NCI-H2227 (cell line): Measurements from ENCODE around the gene FCHSD2.
"Not testable (repeated sequence)": the region's sequence is repeated elsewhere in the genome, so short reads cannot be mapped to it uniquely, and the experiment has no call there.

Experiments used
- DNase-seq: peaks from one replicate; lab custom pipeline; 2025; ENCODE audit not compliant: unreplicated experiment; lab: John Stamatoyannopoulos, UW

Gene FCHSD2

DNA sequence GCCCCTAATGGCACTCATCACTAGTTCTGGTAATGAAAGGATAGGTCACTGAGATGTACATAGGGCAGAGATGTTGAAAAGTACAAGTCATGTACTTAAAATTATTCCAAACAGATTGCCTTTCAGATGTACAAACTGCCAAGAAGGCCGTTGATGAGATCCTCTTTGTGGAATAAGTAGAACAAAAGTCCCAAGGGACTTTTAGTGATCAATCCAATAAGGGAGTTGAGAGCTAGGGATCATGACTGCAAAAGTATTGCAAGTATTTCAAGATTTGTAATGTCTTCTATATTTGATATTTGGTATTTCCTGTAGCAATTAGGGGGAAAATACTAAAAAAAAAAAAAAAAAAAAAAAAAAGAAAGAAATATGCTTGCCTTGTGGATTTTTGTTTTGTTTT is 245.7 kb downstream of the FCHSD2 start:
- DNase-seq = no peak

DNA sequence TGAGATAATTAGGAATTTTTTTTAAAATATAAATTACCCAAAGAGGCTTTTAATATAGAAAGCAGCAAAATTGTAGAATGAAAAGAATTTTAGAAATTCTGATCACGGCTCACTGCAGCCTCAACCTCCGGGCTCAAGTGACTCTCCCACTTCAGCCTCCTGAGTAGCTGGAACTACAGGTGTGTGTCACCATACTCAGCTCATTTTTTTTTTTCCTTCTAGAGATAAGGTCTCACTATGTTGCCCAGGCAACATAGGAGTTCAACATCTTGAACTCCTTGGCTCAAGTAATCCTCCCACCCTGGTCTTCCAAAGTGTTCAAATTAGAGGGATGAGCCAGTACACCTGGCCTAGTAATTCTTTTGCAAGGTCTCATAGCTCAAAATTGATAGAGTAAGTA is 251.2 kb downstream of the FCHSD2 start:
- DNase-seq = no peak

DNA sequence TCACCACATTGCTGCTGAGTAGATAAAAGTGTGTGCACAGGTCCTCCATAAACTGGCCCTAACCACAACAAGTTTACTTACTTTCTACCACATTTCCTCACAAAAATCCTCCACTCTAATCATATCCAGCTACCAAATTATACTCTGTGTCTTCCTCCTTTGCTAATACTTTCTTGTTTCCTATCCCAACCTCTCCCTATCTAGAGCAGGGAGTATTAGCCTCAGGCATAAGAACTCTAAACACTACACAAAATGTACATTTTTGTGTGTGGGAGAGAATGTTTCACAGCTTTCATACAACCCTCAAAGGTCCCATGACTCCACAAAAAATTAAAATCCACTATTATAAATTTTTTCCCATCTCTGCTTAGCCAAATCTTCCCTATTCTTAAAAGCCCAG is 255.5 kb downstream of the FCHSD2 start:
- no peak for DNase-seq

DNA sequence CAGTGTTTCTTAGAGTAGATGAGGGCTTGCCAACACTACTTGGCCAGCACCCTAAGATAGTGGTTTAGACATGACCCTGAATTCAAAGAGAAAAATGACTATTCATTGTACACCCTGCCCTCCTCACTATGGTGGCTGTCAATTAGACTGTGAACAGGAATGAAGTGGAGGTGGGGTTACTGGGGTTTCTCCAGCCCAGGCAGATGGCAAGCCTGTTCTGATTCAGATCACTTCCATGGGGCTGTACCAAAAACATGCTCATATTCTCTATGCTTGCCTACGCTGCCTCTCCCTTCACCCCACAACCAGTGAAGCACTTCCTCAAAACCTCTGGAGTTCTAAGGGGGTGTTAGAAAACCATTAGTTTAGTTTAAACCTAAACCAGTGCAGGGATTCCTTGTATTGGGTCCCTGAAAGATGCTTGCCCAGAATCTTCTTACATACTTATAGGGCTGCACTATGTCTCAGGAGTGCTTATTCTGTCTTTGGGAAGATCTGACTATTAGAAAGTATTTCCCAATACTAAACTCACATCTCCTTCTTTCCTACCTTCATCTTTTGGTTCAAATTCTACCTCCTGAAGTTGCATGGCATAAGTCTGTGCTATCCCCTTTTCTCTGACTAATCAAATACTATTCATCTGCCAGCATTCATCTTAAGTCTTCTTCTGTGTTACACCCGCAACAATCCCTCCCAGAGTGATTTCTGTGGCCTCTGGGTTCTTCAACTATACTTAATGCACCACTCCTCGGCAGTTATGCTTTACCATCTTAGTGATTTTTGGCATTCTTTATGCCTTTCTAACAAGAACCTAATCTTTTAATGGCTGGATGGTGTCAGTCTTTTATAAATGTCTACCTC is 256.1 kb downstream of the FCHSD2 start:
- DNase-seq = no peak

DNA sequence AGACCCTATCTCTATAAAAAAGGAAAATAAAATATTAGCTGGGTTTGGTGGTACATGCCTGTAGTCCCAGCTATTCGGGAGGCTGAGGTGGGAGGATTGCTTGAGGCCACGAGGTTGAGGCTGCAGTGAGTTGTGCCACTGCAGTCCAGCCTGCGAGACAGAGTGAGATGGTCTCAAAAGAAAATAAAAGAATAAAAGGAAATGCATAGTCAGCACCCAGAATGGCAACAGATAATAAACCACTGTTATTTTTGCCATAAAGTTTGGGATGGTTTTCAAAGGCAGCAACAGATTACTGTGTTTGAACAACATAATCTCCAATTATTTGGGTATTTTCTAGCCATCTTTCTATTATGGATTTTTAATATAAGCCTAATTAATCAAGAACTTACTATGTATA is 266.0 kb downstream of the FCHSD2 start:
- DNase-seq = no peak

DNA sequence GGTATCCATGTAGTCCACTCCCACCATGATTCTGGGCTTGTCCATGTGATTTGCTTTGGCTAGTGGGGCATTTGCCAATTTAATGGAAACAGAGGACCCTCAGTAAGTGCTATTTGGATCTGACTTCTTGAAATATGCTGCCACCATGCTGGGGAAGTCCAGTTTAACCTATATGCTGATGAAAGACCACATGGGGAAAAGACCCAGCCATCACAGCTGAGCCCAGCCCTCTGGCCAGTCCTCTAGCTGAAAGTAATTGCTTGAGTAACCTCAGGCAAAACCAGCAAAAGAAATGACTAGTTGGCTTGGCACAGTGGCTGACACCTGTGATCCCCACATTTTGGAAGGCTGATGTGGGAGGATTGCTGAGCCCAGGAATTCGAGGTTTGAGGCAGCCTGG is 266.4 kb downstream of the FCHSD2 start:
- DNase-seq = no peak

DNA sequence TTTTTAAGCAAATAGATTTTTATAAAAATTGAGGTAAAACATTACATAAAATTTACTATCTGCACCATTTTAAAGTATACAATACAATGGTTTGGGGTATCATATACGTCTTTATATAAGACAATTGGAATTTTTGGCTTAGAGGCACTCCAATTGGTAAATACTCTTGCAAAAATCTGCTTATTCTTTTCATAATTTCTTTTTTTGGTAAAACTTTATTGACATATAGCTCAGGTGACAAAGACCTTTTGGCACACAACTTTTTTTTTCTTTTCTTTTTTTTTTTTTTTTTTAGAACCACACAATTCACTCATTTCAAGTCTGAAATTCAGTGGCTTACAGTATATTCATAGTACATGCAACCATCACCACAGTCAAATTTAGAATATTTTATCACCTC is 270.1 kb downstream of the FCHSD2 start:
- DNase-seq = no peak

DNA sequence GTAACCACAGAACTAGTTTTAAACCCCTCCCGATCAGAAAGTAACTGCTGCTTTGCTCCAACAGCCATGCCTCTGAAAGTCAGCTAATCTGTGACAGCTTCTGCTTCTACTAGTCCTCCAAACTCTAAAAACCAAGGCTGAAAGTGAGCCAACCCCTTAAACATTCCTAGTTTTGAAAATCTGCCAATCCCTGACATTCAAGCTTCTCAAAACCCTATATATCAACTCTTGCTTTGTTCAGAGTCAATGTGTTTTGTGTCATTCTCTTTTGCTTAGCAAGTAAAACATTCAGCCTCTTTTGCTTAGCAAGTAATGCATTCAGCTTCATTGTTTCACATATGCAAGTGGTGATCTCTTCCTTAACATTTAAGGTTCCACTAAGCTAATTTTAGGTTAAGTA is 271.0 kb downstream of the FCHSD2 start:
- DNase-seq = no peak

DNA sequence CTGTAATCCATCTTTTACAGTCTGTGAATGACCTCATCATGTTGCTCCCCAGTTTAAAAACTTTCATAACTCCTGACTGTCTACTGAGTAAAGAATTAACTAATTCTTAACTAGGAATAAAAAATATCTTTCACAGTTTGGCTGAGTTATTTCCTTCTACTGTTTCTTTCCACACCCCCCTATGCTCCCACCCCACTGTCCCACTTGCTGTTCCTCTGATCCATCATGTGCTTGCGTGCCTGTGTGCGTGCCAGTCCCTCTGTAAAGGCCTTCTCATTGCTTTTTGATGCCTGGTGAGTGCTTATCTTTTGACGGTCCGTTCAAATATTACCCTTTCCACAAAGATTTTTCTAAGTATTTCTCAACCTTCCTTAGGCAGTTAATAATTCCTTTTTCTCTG is 272.3 kb downstream of the FCHSD2 start:
- no peak for DNase-seq

DNA sequence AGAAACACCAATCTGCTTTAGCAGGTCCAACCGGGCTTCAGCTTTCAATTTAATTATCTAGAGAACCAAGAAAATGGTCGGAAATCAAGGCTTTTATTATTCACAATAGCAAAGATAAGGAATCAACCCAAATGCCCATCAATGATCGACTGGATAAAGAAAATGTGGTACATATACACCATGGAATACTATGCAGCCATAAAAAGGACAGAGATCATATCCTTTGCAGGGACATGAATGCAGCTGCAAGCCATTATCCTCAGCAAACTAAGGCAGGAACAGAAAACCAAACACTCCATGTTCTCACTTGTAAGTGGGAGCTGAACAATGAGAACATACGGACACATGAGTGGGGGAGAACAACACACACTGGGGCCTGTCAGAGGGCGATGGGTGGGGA is 274.1 kb downstream of the FCHSD2 start:
- DNase-seq = no peak

DNA sequence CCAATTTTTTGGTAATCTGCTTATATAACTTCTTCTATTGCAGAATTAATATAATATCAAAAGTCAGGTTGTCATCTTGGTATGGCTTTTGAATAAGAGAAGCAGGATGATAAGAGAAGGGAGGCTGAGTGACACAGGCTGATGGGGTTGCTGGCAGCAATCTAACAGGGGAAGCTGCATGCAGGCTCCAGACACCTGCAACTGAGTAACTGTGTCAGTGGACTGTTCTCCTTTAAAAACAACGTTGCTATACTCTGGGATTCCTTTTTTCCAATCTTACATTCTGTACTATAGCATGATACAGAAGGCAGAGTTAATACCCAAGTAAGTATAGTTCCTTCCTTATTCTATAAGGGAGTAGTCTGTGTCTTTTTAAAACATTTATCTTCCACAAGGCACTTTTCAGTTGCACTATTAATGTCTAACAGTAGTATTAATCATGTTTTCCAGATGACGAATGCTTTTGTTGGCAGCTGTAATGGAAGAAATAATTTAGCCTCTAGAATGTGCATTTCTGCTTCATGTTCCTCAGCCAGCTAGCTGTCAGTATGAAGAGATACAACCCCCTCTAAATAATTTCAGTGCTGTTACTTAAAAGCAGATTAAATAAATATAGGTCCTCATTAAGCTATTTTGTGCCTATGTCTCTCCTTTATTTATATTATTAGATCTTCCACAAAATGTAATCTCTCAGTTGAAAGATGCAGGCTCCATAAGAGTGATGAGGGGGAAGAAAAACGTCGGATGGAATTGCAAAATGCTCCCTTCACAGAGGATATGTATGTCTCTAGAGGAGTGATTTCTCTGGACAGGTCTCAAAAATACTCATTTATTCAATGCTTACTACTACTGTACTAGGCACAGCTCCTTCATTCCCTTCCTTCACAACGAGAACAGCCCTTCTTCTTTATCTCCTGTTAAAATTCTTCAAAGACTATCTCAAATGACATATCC is 277.1 kb downstream of the FCHSD2 start:
- no peak for DNase-seq

DNA sequence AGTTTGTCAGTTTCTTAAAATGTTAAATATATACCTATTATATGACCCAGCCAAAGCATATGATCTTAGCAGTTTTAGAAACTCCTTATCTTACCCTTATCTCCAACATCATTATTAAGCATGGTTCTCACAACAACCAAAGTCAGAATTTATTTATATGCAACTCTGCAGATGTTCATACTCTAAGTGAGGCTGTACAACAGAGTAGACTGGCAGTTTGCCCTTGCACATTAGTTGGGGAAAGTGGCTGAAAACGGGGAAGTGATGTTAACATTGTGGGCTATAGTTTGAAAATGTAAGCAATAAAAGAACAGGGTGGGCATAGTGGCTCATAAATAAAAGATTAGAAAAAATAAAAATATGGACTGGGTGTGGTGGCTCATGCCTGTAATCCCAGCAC is 278.2 kb downstream of the FCHSD2 start:
- no peak for DNase-seq

DNA sequence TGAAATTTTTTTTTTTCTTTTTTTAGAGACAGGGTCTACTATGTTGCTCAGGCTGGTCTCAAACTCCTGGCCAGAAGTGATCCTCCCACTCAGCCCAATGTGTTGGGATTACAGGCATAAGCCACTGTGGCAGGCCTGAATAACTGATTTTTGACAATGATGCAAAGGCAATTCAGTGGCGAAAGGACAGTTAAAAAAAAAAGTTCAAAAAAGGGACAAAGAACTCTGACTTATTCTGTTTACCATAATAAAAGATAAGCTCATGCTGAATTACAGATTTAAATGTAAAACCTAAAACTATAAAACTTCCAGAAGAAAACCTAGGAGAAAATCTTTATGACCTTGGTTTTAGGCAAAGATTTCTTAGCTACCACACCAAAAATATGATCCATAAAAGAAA is 279.0 kb downstream of the FCHSD2 start:
- DNase-seq = no peak

DNA sequence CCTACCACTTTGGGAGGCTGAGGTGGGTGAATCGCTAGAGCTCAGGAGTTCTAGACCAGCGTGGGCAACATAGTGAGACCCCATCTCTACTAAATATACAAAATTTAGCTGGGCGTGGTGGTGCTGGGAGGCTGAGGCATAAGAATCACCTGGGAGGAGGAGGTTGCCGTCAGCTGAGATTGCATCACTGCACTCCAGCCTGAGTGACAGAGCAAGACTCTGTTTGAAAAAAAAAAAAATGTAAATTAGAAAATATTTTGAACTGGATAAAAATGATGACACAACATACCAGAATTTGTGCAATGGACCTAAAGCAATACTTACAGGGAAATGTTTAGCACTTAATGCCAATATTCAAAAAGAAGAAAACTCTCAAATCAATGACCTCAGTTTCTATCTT is 281.5 kb downstream of the FCHSD2 start:
- DNase-seq = no peak

DNA sequence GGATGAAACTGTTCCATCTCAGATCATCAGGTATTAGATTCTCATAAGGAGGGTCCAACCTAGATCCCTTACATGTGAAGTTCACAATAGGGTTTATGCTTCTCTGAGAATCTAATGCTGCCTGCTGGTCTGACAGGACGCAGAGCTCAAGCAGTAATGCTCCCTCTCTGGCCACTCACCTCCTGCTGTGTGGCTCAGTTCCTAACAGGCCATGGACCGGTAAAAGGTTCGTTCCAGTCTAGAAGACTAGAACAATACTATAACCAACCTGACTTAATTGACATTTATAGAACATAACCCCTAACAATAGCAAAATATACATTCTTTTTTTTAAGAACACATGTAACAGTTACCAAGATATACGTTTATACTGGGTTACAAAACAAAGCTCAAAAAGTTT is 282.1 kb downstream of the FCHSD2 start:
- DNase-seq = no peak

DNA sequence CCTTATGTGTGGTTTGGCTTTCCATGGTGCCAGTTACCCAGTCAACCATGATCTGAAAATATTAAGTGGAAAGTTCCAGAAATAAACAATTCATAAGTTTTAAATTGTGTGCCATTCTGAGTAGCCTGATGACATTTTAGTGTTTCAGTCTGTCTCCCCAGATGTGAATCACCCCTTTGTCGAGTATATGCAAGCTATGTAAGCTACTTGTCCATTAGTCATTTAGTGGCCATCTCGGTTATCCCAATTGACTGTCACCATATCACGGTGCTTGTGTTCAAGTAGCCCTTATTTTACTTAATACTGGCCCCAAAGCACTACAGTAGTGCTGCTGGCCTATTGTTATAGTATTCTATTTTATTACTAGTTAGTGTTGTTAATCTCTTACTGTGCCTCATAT is 283.0 kb downstream of the FCHSD2 start:
- no peak for DNase-seq

DNA sequence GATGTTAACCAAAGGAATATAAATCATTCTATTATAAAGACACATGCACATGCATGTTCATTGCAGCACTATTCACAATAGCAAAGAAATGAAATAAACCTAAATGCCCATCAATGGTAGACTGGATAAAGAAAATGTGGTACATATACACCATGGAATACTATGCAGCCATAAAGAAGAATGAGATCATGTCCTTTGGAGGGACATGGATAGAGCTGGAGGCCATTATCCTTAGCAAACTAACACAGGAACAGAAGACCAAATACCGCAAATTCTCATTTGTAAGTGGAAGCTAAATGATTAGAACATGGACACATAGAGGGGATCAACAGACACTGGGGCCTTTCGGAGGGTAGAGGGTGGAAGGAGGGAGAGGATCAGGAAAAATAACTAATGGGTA is 283.9 kb downstream of the FCHSD2 start:
- not testable (repeated sequence) for DNase-seq

DNA sequence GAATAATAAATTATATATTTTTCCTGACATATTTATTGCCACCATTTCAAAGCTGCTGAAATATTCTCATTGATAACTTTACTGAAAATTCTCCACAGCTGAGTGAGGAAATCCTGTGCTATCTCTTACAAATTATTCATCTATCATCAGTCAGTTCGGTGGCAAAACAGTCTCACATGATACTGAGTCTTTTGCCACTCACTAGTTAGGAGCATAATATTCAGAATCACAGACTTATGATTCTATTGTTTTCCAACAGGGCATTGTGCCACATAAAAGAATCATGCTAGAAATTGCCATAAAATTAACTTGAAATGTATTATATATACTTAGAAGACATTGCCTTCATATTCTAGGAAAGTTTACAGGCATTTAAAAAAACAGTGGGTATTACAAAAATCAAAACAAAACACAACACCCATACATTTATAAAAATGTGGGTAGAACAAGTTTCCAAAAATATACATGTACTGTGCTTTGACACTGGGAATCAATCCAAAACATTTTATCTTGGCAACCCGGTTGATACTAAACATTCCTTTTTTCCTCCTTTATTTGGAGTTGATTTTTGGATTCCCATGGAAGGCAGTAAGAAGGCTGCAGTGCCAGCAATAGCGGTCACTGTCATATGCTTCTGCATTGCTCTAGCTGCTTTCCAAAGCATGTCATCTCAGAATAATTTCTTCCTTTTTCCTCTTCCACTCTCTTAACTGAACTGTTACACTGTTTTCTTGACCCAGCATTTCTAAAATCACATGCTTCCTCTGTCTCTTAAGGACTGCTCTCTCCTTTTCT is 285.4 kb downstream of the FCHSD2 start:
- no peak for DNase-seq

DNA sequence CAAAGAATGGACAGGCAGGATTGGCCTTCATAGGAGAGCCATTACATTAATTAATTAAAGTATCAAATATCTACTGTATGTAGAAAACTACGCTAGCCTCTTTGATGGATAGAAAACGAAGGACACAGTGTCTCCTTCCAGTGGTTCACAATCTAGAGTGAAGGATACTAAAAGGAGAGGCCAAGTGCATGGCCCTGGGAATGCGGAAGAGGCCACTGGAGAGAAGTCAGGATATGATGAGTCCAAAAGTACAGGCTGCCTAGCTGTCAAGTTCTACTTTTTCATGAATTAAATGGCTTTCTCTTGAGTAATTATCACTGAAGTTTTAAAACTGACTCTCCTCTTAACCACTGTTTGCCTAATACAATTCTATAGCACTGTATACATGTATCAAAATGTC is 286.1 kb downstream of the FCHSD2 start:
- DNase-seq = no peak

DNA sequence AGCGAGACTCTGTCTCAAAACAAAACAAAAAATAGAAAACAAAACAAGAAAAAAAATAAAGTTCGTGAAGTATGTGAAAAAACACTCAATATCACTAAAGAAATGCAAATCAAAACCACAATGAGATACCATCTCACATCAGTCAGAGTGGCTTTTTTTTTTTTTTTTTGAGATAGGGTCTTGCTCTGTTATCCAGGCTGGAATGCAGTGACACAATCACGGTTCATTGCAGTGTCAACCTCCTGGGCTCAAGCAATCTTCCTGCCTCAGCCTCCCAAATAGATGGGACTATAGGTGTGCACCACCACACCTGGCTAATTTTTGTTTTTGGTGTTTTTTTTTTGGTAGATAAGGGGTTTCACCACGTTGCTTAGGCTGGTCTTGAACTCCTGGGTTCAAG is 290.4 kb downstream of the FCHSD2 start:
- no peak for DNase-seq

DNA sequence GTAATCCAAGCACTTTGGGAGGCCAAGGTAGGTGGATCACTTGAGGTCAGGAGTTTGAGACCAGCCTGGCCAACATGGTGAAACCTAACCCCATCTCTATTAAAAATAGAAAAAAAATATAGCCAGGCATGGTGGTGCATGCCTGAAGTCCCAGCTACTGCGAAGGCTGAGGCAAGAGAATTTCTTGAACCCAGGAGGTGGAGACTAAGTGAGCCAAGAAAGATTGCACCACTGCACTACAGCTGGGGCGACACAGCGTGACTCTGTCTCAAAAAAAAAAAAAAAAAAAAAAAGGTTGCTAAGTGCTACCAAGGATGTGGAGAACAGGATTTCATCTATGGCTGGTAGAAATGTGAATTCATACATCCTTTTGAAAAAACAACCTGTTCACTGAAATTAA is 291.3 kb downstream of the FCHSD2 start:
- no peak for DNase-seq
